H54 (cell line): Measurements from ENCODE around the gene COX7B.
"Not testable (repeated sequence)": the region's sequence is repeated elsewhere in the genome, so short reads cannot be mapped to it uniquely, and the experiment has no call there.

Experiments used
- DNase-seq: peaks from one replicate; pipeline ENCODE4 v3.0.0; 2011; ENCODE audit warnings: low spot score, mixed read lengths; ENCODE audit not compliant: insufficient read length
- FAIRE-seq: peaks from 3 replicates; lab custom pipeline; 2011; peaks lifted over from hg19 to GRCh38; lab: Jason Lieb, UNC
- POLR2A ChIP-seq: IDR thresholded peaks from 2 replicates; pipeline ENCODE4 v1.6.1; 2011; ENCODE audit warnings: low read depth, mild to moderate bottlenecking, low read length

COX7B gene

GRCh38 chrX:77899081-77899828, at the start of gene COX7B:
Gene COX7B, plus strand, starts transcription at chrX:77899468. Its CDS starts 86 bp downstream, at chrX:77899554.
- FAIRE-seq, result peak; percentile 94
- TF ChIP-seq POLR2A, result peak; percentile 41; the same call in 1 of the 2 replicates
- DNase-seq, result peak; percentile 28

GRCh38 chrX:77875372-77875771, 23.9 kb upstream of the COX7B start:
- DNase-seq (no peak), FAIRE-seq (no peak)
- TF ChIP-seq POLR2A, result no peak

GRCh38 chrX:77881418-77881817, 17.9 kb upstream of the COX7B start:
- DNase-seq, FAIRE-seq: not testable (repeated sequence)

GRCh38 chrX:77892887-77893286, 6.4 kb upstream of the COX7B start:
- TF ChIP-seq POLR2A, result no peak
- FAIRE-seq, result no peak
- DNase-seq, result no peak

GRCh38 chrX:77893713-77894112, 5.6 kb upstream of the COX7B start:
- no peak for DNase-seq
- FAIRE-seq, result no peak
- no peak for TF ChIP-seq POLR2A

- FAIRE-seq (peak; percentile 99), DNase-seq (peak; percentile 57)
- peak; percentile 83 for TF ChIP-seq POLR2A
These were observed 4.1 kb upstream of the COX7B start, which contains the start of gene MAGT1 for GRCh38 chrX:77894921-77895886. Gene MAGT1, minus strand, starts transcription at chrX:77895435. Its CDS starts 25 bp downstream, at chrX:77895410.

GRCh38 chrX:77900688-77901087, 1.4 kb downstream of the COX7B start:
- TF ChIP-seq POLR2A, result no peak
- DNase-seq (no peak), FAIRE-seq (no peak)

GRCh38 chrX:77901506-77901905, 2.2 kb downstream of the COX7B start:
- DNase-seq (no peak), FAIRE-seq (no peak)
- TF ChIP-seq POLR2A, result no peak

GRCh38 chrX:77910108-77910840, 11.0 kb downstream of the COX7B start, which contains the start of gene ATP7A:
Gene ATP7A, plus strand, starts transcription at chrX:77910693. Its CDS starts 60,949 bp downstream, at chrX:77971642.
- peak; percentile 58 for DNase-seq
- FAIRE-seq, result peak; percentile 92
- TF ChIP-seq POLR2A, result 0 out of 2 replicates have a peak, but pooled peaks have one; percentile 29

GRCh38 chrX:77917294-77917933, 18.1 kb downstream of the COX7B start:
- DNase-seq (no peak), FAIRE-seq (no peak)
- no peak for TF ChIP-seq POLR2A

- FAIRE-seq (no peak), DNase-seq (no peak)
- TF ChIP-seq POLR2A, result no peak
These were observed 19.3 kb downstream of the COX7B start for GRCh38 chrX:77918568-77918967.

GRCh38 chrX:77919370-77919769, 20.1 kb downstream of the COX7B start:
- FAIRE-seq, DNase-seq: not testable (repeated sequence)

- DNase-seq (no peak), FAIRE-seq (no peak)
- TF ChIP-seq POLR2A, result no peak
These were observed 23.5 kb downstream of the COX7B start for GRCh38 chrX:77922787-77923186.
